CD4-positive, alpha-beta T cell treated with Interleukin-4 for 1 hour (primary cell): ENCODE data around the gene ADGRL1.
"Not testable (repeated sequence)": the region's sequence is repeated elsewhere in the genome, so short reads cannot be mapped to it uniquely, and the experiment has no call there.

Source experiments
- DNase-seq, 2 donors: peaks; one replicate each; pipeline ENCODE4 v3.0.0-alpha.2; 2020 to 2022

Gene ADGRL1

GRCh38 chr19:14158276-14159023 is 47.5 kb downstream of the ADGRL1 start:
- no peak for DNase-seq

DNA sequence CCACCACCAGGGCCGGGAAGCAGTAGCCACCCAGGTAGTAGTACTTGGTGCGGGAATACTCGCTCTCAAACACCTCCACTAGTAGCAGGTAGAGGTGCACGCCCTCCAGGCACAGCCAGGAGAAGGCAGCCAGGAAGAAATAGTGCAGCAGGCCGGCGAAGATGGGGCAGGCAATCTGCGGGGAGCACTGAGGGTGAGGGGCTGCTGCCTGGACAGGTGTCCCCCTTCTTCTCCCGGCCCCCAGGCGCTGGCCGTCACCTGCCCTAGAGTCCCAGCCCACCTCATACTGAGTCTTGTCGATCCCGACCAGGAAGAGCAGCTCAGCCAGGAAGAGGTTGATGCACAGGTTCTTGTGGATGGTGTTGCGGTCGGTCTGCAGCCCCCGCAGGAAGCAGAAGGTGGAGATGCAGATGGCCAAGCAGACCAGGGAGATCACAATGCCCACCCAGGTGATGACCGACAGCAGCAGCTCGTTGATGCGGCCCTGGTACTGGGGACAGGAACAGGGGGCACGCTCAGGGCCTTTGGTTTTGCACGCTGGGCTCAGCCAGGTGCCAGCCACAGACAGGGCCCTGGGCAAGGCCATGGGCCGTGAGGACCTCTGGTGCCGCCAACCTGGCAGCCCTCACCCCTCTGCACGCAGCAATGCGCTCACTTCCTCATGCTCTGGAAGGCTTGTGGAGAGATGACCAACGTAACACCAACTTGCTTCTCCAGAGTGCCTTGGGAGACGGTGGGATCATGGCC is 48.8 kb downstream of the ADGRL1 start:
- DNase-seq: no peak

DNA sequence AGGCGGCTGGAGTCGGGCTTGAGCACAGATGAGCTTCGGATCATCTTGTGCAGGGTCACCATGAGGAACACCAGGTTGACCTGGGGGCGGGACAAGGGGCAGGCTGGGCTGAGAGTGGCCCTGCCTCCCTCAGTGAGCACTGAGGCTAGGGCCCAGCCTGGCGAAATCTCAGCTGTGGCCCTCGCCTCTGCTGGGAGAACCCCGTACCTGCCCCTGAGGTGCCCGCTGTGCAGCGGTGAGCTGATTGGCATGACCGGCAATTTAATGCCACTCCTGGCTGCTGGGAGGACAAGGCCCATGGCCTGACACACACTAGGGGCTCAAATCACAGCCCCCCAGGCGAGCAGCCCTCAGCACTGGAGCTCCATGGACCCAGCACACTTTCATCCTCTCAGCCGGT is 49.8 kb downstream of the ADGRL1 start:
- no peak for DNase-seq

- DNase-seq: no peak
Observed at GRCh38 chr19:14155371-14155770, 50.6 kb downstream of the ADGRL1 start.

- no peak for DNase-seq
Observed at GRCh38 chr19:14152713-14153112, 53.3 kb downstream of the ADGRL1 start.

GRCh38 chr19:14150770-14151661 is 55.0 kb downstream of the ADGRL1 start:
- no peak for DNase-seq

GRCh38 chr19:14150041-14150769 is 55.8 kb downstream of the ADGRL1 start:
- DNase-seq: no peak

DNA sequence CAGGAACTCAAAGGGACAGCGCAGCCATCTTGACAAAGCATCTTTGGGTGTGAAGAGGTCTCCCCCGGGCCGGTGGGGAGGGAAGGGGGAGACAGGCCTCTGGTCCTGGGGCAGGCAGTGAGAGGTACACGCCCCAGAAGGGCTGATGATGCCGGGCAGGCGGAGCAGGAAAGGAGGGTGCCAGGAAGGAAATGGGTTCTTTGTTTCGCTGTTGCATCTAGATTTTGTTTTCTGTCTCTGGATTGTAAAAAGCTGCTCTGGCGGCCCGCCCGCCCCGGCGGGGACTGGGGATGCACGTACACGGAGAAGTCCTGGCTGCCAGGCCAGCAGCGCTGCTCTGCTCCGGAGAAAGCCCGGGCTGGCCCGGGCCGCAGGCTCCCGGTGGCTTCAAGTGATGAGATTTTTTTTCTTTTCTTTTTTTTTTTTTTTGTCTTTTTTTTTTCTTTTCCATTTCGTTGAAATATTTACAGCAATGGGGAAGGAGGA is 56.4 kb downstream of the ADGRL1 start:
- DNase-seq: peak; percentile 50 to 71

DNA sequence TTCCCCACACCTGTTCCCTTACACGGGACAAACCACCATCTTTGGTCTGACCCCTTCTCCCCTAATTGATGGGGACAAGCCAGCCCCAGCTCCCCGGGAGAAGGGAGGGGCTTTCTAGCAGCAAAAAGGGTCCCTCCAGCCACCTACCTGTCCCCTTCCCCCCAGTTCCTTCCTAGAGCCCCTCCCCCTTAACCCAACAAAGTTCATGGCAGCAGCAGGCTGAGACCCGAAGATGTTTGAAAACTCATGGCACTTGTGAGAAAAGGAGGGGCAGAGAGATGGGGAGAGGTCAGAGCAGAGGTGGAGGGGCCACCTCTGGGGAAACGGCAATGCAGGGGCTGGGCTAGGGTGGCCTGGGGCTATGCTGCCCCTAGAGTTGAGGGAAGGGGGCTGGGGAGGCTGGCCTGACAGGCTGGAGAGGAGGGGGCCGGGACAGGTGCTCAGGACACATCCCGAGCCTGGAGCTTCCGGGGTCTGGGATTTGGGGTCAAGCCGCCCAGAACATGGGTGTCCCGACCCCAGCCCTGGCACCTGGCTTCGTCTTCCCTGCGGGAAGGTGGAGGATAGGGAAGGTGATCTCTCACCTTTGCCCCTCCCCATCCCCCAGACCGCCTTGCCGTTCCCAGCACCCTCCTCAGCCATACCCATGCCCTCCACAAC is 57.1 kb downstream of the ADGRL1 start:
- no peak for DNase-seq

GRCh38 chr19:14147797-14148605 is 58.0 kb downstream of the ADGRL1 start:
- DNase-seq: peak; percentile 50 to 60

GRCh38 chr19:14146789-14147216 is 59.2 kb downstream of the ADGRL1 start:
- no peak for DNase-seq

- DNase-seq: not testable (repeated sequence)
Observed at GRCh38 chr19:14146169-14146568, 59.8 kb downstream of the ADGRL1 start.

DNA sequence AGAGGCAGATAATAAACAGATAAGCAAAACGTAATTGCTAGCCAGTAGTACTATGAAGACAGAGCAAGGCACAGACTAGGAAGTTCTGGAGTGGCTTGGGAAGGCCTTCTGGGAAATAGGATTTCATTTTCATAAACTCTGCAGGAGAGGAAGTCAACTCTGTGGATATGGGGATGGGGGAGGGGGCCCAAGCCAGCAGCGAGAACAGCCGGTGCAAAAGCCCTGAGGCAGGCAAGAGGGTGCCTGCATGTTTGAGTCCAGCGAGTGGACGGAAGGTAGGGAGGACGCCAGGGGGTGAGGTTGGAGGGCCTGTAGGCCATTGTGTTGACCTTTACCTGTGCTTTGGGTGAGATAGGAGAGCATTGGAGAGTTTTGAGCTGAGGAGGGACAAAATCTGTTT is 60.6 kb downstream of the ADGRL1 start:
- no peak for DNase-seq

- no peak for DNase-seq
Observed at GRCh38 chr19:14142262-14143190, 63.4 kb downstream of the ADGRL1 start.

DNA sequence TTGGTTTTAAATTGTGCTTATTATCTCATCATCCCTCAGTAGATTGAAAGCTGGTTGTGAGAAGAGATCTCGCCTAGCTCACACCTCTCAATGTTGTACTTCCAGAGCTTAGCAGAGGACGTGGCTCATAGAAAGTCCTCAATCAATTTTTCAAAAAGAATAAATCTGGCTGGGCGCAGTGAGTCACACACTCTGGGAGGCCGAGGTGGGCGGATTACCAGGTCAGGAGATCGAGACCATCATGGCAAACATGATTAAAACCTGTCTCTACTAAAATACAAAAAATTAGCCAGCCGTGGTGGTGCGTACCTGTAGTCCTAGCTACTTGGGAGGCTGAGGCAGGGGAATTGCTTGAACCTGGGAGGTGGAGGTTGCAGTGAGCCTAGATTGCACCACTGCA is 64.9 kb downstream of the ADGRL1 start:
- no peak for DNase-seq

GRCh38 chr19:14139944-14140343 is 66.0 kb downstream of the ADGRL1 start:
- no peak for DNase-seq

DNA sequence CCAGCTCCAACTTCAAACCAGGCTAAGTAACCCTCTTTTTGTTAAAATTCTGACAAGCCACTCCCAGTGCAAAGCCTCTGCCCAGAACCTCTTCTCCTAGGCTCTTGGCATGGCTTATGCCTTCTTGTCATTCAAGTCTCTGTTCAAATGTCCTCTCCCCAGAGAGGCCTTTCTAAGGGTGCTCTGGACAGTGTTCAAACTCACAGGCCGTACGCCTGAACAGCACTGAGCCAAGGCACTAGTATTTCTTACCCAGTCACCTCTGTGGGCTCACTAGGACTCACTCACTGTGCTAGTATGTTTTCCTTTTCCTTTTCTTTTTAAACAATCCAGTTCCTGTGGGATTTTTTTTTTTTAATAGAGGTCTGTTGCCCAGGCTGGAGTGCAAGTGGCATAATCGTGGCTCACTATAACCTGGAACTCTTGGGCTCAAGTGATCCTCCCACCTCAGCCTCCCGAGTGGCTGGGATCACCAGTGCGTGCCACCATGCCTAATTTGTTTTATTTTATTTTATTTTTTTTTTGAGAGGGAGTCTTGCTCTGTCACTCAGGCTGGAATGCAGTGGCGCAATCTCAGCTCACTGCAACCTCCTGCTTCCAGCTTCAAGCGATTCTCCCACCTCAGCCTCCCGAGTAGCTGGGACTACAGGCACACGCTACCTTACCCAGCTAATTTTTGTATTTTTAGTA is 67.2 kb downstream of the ADGRL1 start:
- DNase-seq: no peak

DNA sequence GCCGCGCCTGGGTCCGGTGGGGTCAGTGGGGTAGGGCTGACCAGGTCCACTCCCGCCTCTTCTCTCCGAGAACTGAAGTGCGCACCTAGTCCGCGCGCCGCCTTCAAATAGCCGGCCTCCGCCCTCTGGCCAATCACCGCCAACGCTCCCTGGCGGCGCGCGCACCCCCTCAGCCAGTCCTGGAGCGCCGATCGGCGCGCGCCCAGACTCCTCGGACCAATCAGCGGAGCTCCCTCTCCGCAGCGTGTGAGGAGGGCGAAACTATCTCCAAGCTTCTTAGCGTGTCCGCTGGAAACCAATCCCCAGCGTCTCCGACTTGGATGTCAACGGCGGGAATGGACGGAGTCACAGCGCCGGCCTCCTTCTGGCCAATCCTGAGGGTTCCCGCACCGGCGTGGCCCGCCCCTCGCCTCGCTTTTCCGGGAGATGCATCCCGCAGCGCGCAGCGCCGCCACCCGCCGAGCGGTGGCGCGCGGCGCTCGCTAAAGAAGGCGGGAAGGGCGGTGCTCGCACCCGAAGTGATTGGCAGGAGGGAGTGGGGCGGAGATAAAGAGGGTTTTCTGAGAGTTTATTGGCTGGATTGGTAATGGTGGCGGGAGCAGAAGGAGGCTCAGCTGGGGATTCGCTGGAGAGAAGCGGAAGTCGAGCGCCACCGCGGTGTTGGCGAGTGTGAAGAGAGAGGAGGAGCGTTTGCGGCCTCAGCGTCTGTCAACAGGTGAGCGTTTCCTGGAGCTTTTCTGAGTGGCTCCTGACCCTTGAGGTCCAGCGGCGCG is 69.3 kb downstream of the ADGRL1 start, which contains the start of gene ASF1B:
TSS of gene ASF1B (minus strand) at position 81 of the 773 bp plus-strand sequence. CDS start 133 bp downstream, outside the sequence.
- DNase-seq: peak; percentile 99
